GM12801 (cell line): ENCODE results near the gene DESI2.

Experiments used
- CTCF ChIP-seq: IDR thresholded peaks from one replicate; pipeline ENCODE4 v1.5.1; 2011; ENCODE audit warnings: control low read depth; ENCODE audit not compliant: insufficient read length; ENCODE audit errors: extremely low read depth

The DESI2 gene

GRCh38 chr1:244713332-244713731, 60.4 kb downstream of the DESI2 start:
- no peak for TF ChIP-seq CTCF

GRCh38 chr1:244727871-244728474, 75.0 kb downstream of the DESI2 start:
- no peak for TF ChIP-seq CTCF

GRCh38 chr1:244730153-244730933, 77.4 kb downstream of the DESI2 start:
- no peak for TF ChIP-seq CTCF

GRCh38 chr1:244730934-244731434, 78.1 kb downstream of the DESI2 start:
- TF ChIP-seq CTCF = no peak

- no peak for TF ChIP-seq CTCF
Observed at GRCh38 chr1:244731651-244732050, 78.7 kb downstream of the DESI2 start.

GRCh38 chr1:244732851-244733450, 80.0 kb downstream of the DESI2 start:
- TF ChIP-seq CTCF = no peak

GRCh38 chr1:244735404-244735803, 82.5 kb downstream of the DESI2 start:
- TF ChIP-seq CTCF = no peak
